ENCODE measurements around the gene TNFRSF25.
"Not testable (repeated sequence)": the region's sequence is repeated elsewhere in the genome, so short reads cannot be mapped to it uniquely, and the experiment has no call there.

The TNFRSF25 gene

DNA sequence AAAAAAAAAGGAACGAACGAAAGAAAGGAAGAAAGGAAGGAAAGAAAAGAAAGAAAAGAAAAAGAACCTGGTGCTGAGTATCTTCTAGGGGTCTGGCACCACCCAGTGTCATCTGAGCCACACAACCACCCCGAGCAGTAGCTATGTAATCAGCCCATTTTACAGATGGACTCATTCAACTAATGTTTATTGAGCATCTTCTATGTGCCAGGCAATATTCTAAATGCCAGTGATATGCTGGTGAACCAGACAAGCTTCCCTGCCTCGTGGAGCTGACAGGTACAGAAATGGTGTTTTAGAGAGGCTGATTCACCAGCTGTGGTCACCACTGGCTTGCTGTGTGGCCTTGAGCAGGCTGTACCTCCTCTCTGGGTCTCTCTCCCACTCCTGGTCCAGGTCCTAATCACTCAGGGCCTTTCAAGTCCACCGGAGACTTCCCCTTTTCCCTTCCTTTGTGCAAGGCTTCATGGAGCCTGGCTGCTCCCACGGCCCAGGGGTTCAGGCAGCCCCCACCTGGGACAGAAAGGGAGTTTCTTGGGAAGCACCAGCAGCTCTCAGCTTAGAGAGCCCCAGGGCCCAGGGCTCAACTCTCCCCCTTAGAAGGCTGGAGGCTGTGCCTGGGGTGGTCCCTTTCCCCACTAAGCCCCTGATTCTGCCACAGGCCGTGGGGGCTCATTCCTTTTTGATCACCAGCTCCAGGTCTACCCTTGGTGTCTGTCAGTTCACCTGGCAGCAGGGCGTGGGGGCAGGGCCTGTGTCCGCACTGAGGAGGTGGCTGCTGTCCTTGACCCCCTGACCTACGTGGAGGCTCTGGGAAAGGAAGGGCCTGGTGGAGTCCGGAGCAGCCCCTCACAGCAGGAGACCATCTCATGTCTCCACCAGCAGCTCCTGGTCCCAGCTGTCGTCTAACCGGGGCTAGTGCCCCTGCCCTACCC lies 34.1 kb downstream of the TNFRSF25 start:
- not testable (repeated sequence) for DNase-seq (ENCODE audit: low read depth)

DNA sequence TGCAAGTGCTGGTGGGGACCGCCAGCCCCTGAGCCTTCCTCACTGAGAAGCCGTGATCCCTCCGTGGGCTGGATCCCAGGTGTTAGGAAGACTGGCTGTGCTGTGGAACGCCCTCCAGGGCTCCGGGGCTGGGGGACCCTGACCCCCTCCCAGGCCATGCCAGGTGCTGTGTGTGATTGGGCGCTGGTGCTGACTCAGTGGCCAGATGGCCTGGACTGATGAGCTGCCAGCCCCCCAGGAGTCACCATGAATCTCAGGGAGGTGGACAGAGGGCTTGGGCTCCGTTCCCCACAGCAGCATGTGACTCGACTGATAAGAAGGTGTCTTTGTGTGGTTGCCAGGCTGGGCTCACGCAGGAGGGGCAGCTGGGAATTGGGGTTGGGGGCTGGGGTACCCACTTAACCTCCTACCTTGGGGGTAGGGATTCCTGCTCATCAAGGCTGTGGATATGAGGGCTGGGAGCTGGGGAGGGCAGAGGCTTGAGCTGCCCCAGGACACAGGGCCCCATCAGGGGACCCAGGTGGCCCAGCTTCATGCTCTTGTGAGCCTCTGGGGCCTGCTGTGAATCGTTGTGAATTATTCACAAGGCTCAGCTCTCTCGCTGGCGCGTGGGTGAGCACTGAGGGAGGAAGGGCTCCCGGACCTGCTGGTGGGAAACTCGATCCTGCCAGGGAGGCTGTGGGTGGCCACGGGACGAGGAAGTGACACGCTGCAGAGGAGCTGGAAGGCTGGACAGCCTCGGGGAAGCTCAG lies 36.1 kb downstream of the TNFRSF25 start:
- DNase-seq (ENCODE audit: low read depth), result not testable (repeated sequence)

DNA sequence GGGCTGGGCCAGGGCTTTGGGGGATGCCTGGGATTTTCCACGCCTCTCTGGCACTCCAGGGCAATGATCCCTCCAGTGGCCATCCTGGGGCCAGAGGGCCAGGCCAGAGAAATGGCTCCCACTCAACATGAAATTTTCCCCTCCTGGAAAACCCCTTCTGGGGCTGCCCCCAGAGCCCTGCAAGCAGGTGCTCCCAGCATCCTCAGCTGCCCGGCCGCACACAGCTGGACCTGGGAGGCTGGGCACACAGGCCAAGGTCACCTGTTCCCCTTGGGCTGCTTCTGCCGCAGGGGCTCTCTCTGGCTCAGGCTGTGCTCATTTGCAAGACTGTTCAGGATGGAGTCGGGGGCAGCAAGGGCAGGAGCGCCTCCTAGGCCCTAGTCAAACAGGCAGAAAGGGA lies 37.5 kb downstream of the TNFRSF25 start:
- not testable (repeated sequence) for DNase-seq (ENCODE audit: low read depth)

- no peak for DNase-seq (ENCODE audit: low read depth)
These were observed 38.3 kb downstream of the TNFRSF25 start for GRCh38 chr1:6427441-6428390.

GRCh38 chr1:6426972-6427350 lies 39.0 kb downstream of the TNFRSF25 start:
- no peak for DNase-seq (ENCODE audit: low read depth)

DNA sequence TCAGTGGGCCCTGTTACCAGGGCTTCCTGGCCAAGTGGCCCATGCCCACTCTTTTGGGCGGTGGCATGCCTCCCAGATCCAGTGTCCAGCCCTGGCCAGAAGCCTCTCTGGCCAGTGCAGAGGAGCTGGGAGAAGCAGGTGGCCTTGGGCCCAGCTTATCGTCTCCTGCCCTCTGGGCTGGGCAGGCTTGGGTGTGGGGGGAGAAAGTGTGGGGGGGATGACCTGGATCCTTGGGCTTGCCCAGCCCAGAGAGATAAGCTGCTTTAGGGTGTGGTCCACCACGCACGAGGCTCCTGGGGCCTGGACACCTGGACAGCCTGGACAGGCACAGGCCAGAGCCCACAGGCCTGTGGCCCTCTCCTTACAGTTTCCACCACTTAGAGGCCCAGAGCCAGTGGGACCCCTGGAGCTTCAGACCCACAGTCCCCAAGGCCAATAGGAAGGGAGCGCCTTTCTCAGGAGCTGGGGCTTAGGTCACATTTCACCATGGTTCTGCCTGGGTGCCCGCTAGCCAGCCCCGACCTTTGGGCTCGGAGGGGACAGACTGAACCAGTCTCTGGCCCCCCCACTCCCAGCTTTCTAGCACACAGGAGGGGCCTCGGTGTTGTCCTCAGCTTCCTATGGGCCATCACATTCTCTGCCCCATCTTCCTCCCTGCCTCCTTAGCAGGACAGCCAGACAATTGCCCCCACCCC lies 39.5 kb downstream of the TNFRSF25 start:
- no peak for DNase-seq (ENCODE audit: low read depth)

- no peak for DNase-seq (ENCODE audit: low read depth)
These were observed 40.3 kb downstream of the TNFRSF25 start for GRCh38 chr1:6425658-6426057.

DNA sequence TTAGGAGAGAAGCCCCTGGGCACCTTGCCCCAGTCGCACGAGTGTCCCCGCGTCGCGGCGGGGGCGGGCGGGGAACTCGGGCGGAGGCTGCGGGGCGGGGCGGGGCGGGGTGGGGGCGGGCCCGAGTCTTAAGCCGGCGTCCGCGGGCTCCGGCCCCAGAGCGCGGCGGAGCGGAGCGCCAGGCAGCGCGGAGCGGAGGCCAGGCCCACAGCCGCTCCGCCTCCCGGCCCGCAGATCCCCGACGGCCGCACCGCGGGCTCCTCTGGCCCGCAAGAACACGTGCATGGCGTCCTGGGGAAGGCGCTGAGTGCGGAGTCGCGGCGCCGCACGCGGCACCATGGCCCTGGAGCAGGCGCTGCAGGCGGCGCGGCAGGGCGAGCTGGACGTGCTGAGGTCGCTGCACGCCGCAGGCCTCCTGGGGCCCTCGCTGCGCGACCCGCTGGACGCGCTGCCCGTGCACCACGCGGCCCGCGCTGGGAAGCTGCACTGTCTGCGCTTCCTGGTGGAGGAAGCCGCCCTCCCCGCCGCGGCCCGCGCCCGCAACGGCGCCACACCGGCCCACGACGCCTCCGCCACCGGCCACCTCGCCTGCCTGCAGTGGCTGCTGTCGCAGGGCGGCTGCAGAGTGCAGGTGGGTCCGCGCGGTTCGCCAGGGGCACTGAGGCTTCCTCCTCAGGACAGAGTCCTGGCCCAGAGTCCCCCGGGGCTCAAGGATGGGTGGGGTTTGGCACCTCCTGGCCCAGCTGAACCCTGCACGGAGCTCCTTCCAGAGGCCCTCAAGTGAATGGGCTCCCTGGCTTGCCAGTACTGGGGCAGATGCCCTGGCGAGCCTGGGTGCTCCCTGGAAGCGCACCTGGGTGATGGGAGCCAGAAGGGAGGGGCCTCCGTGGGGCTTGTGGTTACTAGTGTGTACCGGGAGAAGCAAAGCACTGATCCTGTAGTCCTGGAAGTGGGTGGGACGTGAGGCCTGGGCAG lies 41.1 kb downstream of the TNFRSF25 start, which contains the start of gene ESPN:
ESPN (plus strand) TSS at position 158 of the 975 bp plus-strand sequence; CDS start at position 338, 180 bp downstream.
- no peak for DNase-seq (ENCODE audit: low read depth)

- no peak for DNase-seq (ENCODE audit: low read depth)
These were observed 41.9 kb downstream of the TNFRSF25 start for GRCh38 chr1:6424000-6424565.

GRCh38 chr1:6423321-6423999 lies 42.5 kb downstream of the TNFRSF25 start:
- DNase-seq (ENCODE audit: low read depth), result peak; percentile 47

- DNase-seq (ENCODE audit: low read depth), result no peak
These were observed 44.7 kb downstream of the TNFRSF25 start for GRCh38 chr1:6421266-6421665.

- no peak for DNase-seq (ENCODE audit: low read depth)
These were observed 45.4 kb downstream of the TNFRSF25 start for GRCh38 chr1:6420454-6421042.

DNA sequence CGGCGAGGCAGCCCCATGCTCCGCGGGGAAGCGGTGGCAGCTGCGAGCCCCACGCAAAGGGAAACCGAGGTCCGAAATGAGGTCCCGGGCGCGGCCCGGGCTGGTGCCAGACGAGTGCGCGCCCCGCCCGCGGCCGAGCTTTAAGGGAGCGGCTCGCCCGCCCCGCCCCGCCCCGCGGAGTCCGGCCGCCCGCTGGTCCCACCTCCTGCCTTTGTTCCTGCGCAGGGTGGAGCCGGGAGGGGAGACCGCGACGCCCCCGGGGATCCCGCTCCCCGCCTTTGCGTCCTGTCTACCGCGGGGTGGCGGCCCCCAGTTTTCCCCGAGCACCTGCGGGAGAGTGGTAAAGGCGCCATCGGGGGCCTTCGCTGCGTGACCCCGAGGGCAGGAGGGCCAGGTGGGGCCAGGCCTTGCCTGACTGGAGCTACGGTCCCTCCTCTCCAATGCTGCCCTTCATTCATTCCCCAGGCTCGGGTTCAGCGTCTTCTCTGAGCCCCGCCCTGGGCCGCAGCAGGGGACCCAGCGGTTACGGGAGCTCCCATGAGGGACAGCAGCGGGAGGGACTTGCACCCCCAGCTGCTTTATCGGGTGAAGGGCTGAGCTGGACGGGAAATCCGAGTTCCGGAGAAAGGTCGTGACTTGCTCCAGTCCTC lies 46.0 kb downstream of the TNFRSF25 start, which contains the start of gene HES2:
HES2 (minus strand) TSS at position 116 of the 650 bp plus-strand sequence; CDS start at position 17, 99 bp downstream.
- no peak for DNase-seq (ENCODE audit: low read depth)

DNA sequence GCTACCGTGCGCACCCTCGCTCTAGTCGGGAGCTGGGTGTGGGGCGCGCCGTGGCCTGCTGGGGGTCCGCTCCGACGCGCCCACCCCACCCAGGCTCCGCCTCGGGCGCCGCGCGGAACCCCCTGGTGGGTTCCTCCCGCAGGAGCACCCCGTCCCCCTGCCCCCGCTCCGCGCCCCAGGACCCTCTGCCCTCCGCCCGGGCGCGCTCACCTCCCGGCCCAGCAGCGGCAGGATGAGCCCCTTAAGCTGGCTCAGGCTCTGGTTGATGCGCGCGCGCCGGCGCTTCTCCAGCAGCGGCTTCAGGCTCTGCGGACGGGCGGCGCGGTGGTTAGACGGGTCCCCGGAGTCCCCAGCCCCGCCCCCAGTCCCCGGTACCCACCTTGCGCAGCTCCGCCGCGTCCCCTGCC lies 46.6 kb downstream of the TNFRSF25 start:
- no peak for DNase-seq (ENCODE audit: low read depth)

- no peak for DNase-seq (ENCODE audit: low read depth)
These were observed 47.1 kb downstream of the TNFRSF25 start for GRCh38 chr1:6418668-6419396.

GRCh38 chr1:6417961-6418667 lies 47.9 kb downstream of the TNFRSF25 start:
- no peak for DNase-seq (ENCODE audit: low read depth)

- DNase-seq (ENCODE audit: low read depth), result no peak
These were observed 49.1 kb downstream of the TNFRSF25 start for GRCh38 chr1:6416906-6417305.
